Keratinocyte (primary cell): Measurements from ENCODE around the gene MPZL1. TPM values are rescaled to one million over a fixed set of nuclear protein-coding genes. Genes with fewer than 3 reads are reported as not detected.

Experiments used
- DNase-seq: peaks from one replicate; pipeline ENCODE4 v3.0.0-alpha.2; 2011; ENCODE audit warnings: low read depth, missing footprints, low spot score
- FAIRE-seq: peaks from 2 replicates; lab custom pipeline; 2011; peaks lifted over from hg19 to GRCh38; lab: Jason Lieb, UNC
- H2AFZ ChIP-seq: 2 replicates; pipeline ENCODE4 v1.6.0; 2012; ENCODE audit warnings: low read length, control low read depth, inconsistent platforms; ENCODE audit not compliant: control insufficient read depth
- H3K27ac ChIP-seq: 2 replicates; pipeline ENCODE4 v1.5.1; 2011; ENCODE audit warnings: low read length; ENCODE audit not compliant: control insufficient read depth, insufficient read depth
- H3K27me3 ChIP-seq: 3 replicates; pipeline ENCODE4 v1.6.0; 2011; ENCODE audit warnings: low read length; ENCODE audit not compliant: control insufficient read depth, insufficient read depth; ENCODE audit errors: extremely low read depth
- H3K36me3 ChIP-seq, 2 experiments: 2 replicates in 1 of 2; 3 replicates in 1 of 2; pipeline ENCODE4 v1.5.1; 2011; ENCODE audit warnings: low read length in 2 of 2, mild to moderate bottlenecking in 1 of 2; ENCODE audit not compliant: control insufficient read depth in 2 of 2, insufficient read depth in 2 of 2; ENCODE audit errors: extremely low read depth in 1 of 2
- H3K4me1 ChIP-seq: 3 replicates; pipeline ENCODE4 v1.5.1; 2011; ENCODE audit warnings: low read length; ENCODE audit not compliant: control insufficient read depth, insufficient read depth; ENCODE audit errors: extremely low read depth
- H3K4me2 ChIP-seq: 3 replicates; pipeline ENCODE4 v1.6.0; 2011; ENCODE audit warnings: low read depth, low read length; ENCODE audit not compliant: control insufficient read depth, insufficient read depth; ENCODE audit errors: extremely low read depth
- H3K4me3 ChIP-seq, 3 experiments: fragments of 200-600 bp in 1 of 3; sonication (generic) in 1 of 3; 2 replicates in 2 of 3; 3 replicates in 1 of 3; pipeline ENCODE4 v1.5.1; 2011 to 2016; ENCODE audit warnings: low read length in 3 of 3, mild to moderate bottlenecking in 3 of 3, control low read depth in 2 of 3, inconsistent platforms in 1 of 3, low read depth in 1 of 3, mixed read lengths in 1 of 3, mixed run types in 1 of 3, moderate library complexity in 1 of 3; ENCODE audit not compliant: control insufficient read depth in 2 of 3, insufficient read depth in 2 of 3; ENCODE audit errors: extremely low read depth in 1 of 3
- H3K79me2 ChIP-seq: 2 replicates; pipeline ENCODE4 v1.6.0; 2012; ENCODE audit warnings: low read length; ENCODE audit not compliant: control insufficient read depth, insufficient read depth
- H3K9ac ChIP-seq: 3 replicates; pipeline ENCODE4 v1.6.0; 2011; ENCODE audit warnings: low read length; ENCODE audit not compliant: control insufficient read depth, insufficient read depth; ENCODE audit errors: extremely low read depth
- H3K9me1 ChIP-seq: 3 replicates; pipeline ENCODE4 v1.6.0; 2011; ENCODE audit warnings: low read length; ENCODE audit not compliant: control insufficient read depth, insufficient read depth; ENCODE audit errors: extremely low read depth
- H3K9me3 ChIP-seq: 2 replicates; pipeline ENCODE4 v1.5.1; 2012; ENCODE audit warnings: low read depth, low read length; ENCODE audit not compliant: control insufficient read depth
- H4K20me1 ChIP-seq: 3 replicates; pipeline ENCODE4 v1.6.0; 2011; ENCODE audit warnings: low read length; ENCODE audit not compliant: control insufficient read depth, insufficient read depth; ENCODE audit errors: extremely low read depth
- CTCF ChIP-seq, 3 experiments: IDR thresholded peaks in 1 of 3; conservative IDR thresholded peaks in 1 of 3; optimal IDR thresholded peaks in 1 of 3; 2 replicates in 2 of 3; 3 replicates in 1 of 3; pipeline versions ENCODE3 to v1.5.1; 2011; ENCODE audit warnings: low read length in 3 of 3, mild to moderate bottlenecking in 3 of 3, moderate library complexity in 2 of 3, control low read depth in 1 of 3, inconsistent platforms in 1 of 3; ENCODE audit not compliant: insufficient read depth in 2 of 3; ENCODE audit errors: extremely low read depth in 1 of 3
- EZH2 ChIP-seq: IDR thresholded peaks from one replicate; pipeline ENCODE4 v1.6.1; 2012; ENCODE audit warnings: inconsistent platforms, mild to moderate bottlenecking, low read length, moderate library complexity
- dilution Hi-C: fragments of 300-500 bp; cut with MboI; formaldehyde crosslinking; loops from one replicate; pipeline ENCODE4 v1.7.0; 2020; ENCODE audit warnings: low sequenced_read_pairs; ENCODE audit not compliant: extremely low pct_ligation_motif_present
- polyA plus RNA-seq, 5 experiments: library from polyadenylated mRNA; depleted of rRNA in 3 of 5; stranded (reverse) in 3 of 5; stranded (forward) in 1 of 5; unstranded in 1 of 5; fragments of >200 nt; gene quantifications; 1 replicate in 1 of 5; 2 replicates in 3 of 5; 3 replicates in 1 of 5; pipeline versions ENCODE4 v1.2.1 to v1.2.3, GENCODE V29; 2011 to 2012; ENCODE audit warnings: missing spikeins in 2 of 5, low read depth in 1 of 5, low replicate concordance in 1 of 5

Gene MPZL1
- polyA plus RNA-seq, 1 donor (not counting 4 experiments of a cell fraction or from before 2014, with no cell fraction given) = 195 TPM

- H3K27me3 ChIP-seq = no peaks in the 10 kb centered on the region
- no peaks in the 10 kb centered on the region for H4K20me1 ChIP-seq
- no peak overlapping the region for H3K4me3 ChIP-seq
- DNase-seq (no peak), FAIRE-seq (no peak)
- H2AFZ ChIP-seq = no peak overlapping the region
- H3K9ac ChIP-seq = no peak overlapping the region
- H3K27ac ChIP-seq = no peak overlapping the region
- no peaks in the 10 kb centered on the region for H3K36me3 ChIP-seq
- no peak for TF ChIP-seq EZH2
- TF ChIP-seq CTCF (optimal IDR thresholded peaks at IDR 0.05 in 1 of 3, IDR thresholded peaks at IDR 0.05 in 1 of 3, conservative IDR thresholded peaks at IDR 0.05 in 1 of 3; ENCODE audit: extremely low read depth in 1 of 3, insufficient read depth in 2 of 3, low read length in 3 of 3) = no peak
- H3K9me1 ChIP-seq = no peaks in the 10 kb centered on the region
- no peak overlapping the region for H3K4me2 ChIP-seq
- no peaks in the 10 kb centered on the region for H3K4me1 ChIP-seq
- no peaks in the 10 kb centered on the region for H3K79me2 ChIP-seq
- dilution Hi-C loops = no loop called here
- H3K9me3 ChIP-seq = no peaks in the 10 kb centered on the region
These were observed 117.2 kb downstream of the MPZL1 start for GRCh38 chr1:167839009-167839408.

Other genes with a start within 250 kb of the MPZL1 start
- not detected in 3 replicates for gene CD247, start 203.5 kb upstream of the MPZL1 start, polyA plus RNA-seq
- 41.6 to 68.8 TPM (median 48.9 TPM) in 3 replicates for gene CREG1, start 168.2 kb upstream of the MPZL1 start, polyA plus RNA-seq
- 0.03 to 0.04 TPM (median 0.03 TPM) in 3 replicates for gene RCSD1, start 91.8 kb upstream of the MPZL1 start, polyA plus RNA-seq
- gene ADCY10, start 192.2 kb downstream of the MPZL1 start, polyA plus RNA-seq = 0.04 to 0.10 TPM in 2 of 3 replicates, not detected in the other
- gene DCAF6, start 214.7 kb downstream of the MPZL1 start, polyA plus RNA-seq = 70.0 to 109 TPM (median 78.6 TPM) in 3 replicates
- 27.1 to 61.6 TPM (median 36.2 TPM) in 3 replicates for gene MPC2, start 215.1 kb downstream of the MPZL1 start, polyA plus RNA-seq